ENCODE measurements around the gene ZNF382.

DNA sequence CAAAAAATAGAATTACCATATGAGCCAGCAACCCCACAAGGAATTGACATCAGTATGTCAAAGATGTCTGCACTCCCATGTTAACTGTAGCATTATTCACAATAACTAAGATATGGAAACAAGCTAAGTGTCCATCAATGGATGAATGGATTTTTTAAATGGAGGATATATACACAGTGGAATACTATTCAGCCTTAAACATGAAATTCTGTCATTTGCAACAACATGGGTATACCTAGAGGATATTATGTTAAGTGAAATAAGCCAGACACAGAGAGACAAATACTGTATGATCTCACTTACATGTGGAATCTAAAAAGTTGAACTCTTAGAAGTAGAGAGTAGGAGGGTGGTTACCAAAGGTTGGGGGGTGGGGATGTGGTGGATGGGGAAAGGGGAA, 74.3 kb downstream of the ZNF382 start:
- TF ChIP-seq CTCF (conservative IDR thresholded peaks at IDR 0.05; ENCODE audit: low read depth, low read length): no peak
- no peak for TF ChIP-seq SMC3 (IDR thresholded peaks at IDR 0.05; ENCODE audit: low read depth, low read length)
- no peak for TF ChIP-seq POLR2A (IDR thresholded peaks at IDR 0.05; ENCODE audit: low read depth, low read length)
- TF ChIP-seq, protein P1, sequence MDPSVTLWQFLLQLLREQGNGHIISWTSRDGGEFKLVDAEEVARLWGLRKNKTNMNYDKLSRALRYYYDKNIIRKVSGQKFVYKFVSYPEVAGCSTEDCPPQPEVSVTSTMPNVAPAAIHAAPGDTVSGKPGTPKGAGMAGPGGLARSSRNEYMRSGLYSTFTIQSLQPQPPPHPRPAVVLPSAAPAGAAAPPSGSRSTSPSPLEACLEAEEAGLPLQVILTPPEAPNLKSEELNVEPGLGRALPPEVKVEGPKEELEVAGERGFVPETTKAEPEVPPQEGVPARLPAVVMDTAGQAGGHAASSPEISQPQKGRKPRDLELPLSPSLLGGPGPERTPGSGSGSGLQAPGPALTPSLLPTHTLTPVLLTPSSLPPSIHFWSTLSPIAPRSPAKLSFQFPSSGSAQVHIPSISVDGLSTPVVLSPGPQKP (IDR thresholded peaks at IDR 0.05; ENCODE audit: borderline replicate concordance, low read depth, low read length): no peak
- TF ChIP-seq USF2 (IDR thresholded peaks at IDR 0.05; ENCODE audit: low read depth, low read length): no peak
- no peak for TF ChIP-seq RFX5 (IDR thresholded peaks at IDR 0.05; ENCODE audit: low read depth, low read length)
- no peak for TF ChIP-seq MXI1 (IDR thresholded peaks at IDR 0.05; ENCODE audit: borderline replicate concordance, low read depth, low read length)
- no peak for TF ChIP-seq FOS (IDR thresholded peaks at IDR 0.05; ENCODE audit: low read depth, low read length)

Measured in IMR-90 (cell line).